ENCODE results near the gene LIPT1. TPM values are rescaled to one million over a fixed set of nuclear protein-coding genes. Genes with fewer than 3 reads are reported as not detected.

LIPT1 gene
- 1 to 10 TPM; 4.3 to 4.8 TPM for total RNA-seq
- polyA plus RNA-seq: 1 to 10 TPM; 2.3 to 2.6 TPM

DNA sequence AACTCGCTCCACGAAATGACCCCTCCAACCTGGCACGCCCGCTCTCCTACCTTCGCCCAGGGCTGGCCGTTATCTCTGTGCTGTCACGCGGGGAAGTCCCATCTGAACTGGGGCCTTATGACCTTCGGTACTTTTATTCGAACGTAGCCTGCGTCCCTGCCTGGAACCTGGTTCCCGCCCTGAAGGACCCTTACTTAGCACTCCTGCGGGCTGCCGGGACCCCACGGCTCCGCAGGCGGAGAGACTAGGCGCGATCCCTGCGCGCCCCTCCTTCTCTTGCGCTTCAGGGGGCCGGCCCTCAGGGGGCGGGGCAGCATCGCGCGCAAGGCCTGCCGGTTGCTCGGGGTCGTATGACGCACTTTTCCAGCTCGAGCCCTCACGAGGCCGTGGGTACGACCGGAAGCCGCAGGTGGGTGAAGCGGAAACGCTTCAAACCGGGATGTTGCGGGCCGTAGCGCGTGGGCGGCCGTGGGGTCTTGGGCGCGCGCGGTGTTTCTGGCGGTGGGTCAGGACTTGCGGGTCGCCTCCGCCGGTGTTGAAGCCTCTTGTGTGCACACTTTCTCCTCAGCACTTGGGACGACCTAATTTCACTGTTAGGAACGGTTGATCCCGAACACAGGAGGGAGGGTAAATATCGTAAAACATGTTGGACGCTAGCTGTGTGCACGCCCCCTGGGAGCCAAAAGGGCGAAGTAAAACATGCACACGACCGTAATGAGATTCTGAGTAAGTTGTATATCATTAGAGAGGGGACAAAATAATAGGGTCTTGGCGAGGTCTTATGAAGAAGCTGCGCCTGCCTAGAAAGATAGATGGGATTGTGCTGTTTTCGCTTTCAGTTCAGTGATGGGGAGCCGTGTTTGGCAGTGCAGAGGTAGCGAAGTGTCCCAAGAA lies at the start of gene LIPT1, which contains the start of gene TSGA10:
TSS of gene LIPT1 (plus strand) at position 325 of the 894 bp plus-strand sequence. CDS start 6,991 bp downstream, outside the sequence.
TSS of gene TSGA10 (minus strand) at position 300 of the 894 bp plus-strand sequence. CDS start 45,503 bp downstream, outside the sequence.
- Histone ChIP-seq H3K9ac (ENCODE audit: low read depth in 1 of 2, low read length in 2 of 2) (peak within 1 kb of the TSS; percentile 76 to 99), H3K36me3 (ENCODE audit: control insufficient read depth in 4 of 4, insufficient read depth in 3 of 4, low read depth in 1 of 4, low read length in 3 of 4) (peaks cover 0 to 11% (median 7%) of the 10 kb centered on the region in 4 donors), H3K27ac (ENCODE audit: low read depth in 1 of 2, low read length in 2 of 2) (peak within 1 kb of the TSS; percentile 94 to 99), H3K9me3 (ENCODE audit: control insufficient read depth in 4 of 4, low read length in 3 of 4) (no peaks in the 10 kb centered on the region), H3K4me3 (ENCODE audit: low read depth in 1 of 3, low read length in 3 of 3) (peak within 1 kb of the TSS; percentile 87 to 100 (median 91)), H3K4me1 (ENCODE audit: control insufficient read depth in 4 of 4, insufficient read depth in 4 of 4, low read length in 3 of 4) (peaks cover 0 to 16% (median 12%) of the 10 kb centered on the region in 4 donors), H3K27me3 (ENCODE audit: control insufficient read depth in 4 of 4, insufficient read depth in 4 of 4, low read length in 3 of 4) (no peaks in the 10 kb centered on the region)
- peak; percentile 88 for DNase-seq (ENCODE audit: low spot score)
- TF ChIP-seq, protein P1, sequence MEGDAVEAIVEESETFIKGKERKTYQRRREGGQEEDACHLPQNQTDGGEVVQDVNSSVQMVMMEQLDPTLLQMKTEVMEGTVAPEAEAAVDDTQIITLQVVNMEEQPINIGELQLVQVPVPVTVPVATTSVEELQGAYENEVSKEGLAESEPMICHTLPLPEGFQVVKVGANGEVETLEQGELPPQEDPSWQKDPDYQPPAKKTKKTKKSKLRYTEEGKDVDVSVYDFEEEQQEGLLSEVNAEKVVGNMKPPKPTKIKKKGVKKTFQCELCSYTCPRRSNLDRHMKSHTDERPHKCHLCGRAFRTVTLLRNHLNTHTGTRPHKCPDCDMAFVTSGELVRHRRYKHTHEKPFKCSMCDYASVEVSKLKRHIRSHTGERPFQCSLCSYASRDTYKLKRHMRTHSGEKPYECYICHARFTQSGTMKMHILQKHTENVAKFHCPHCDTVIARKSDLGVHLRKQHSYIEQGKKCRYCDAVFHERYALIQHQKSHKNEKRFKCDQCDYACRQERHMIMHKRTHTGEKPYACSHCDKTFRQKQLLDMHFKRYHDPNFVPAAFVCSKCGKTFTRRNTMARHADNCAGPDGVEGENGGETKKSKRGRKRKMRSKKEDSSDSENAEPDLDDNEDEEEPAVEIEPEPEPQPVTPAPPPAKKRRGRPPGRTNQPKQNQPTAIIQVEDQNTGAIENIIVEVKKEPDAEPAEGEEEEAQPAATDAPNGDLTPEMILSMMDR (IDR thresholded peaks at IDR 0.05; ENCODE audit: low read depth, low read length, missing input control): peak; percentile 3
- peak; percentile 53 for TF ChIP-seq NR2F2 (IDR thresholded peaks at IDR 0.05)
- TF ChIP-seq SP1 (IDR thresholded peaks at IDR 0.05): peak; percentile 67
- TF ChIP-seq MAX (IDR thresholded peaks at IDR 0.05): peak; percentile 86
- peak in 1 of 2 donors; percentile 6 for TF ChIP-seq RAD21 (IDR thresholded peaks at IDR 0.05)
- TF ChIP-seq HNF4A (conservative IDR thresholded peaks at IDR 0.05): peak in 1 of 2 donors; percentile 15
- peak; percentile 77 for TF ChIP-seq REST (IDR thresholded peaks at IDR 0.05)
- peak; percentile 98 for TF ChIP-seq EGR1 (IDR thresholded peaks at IDR 0.05; ENCODE audit: low read depth in 2 of 2)
- peak; percentile 28 for TF ChIP-seq ATF3 (IDR thresholded peaks at IDR 0.05)
- TF ChIP-seq GABPA (IDR thresholded peaks at IDR 0.05 in 1 of 2, conservative IDR thresholded peaks at IDR 0.05 in 1 of 2): peak; percentile 84 to 96
- peak; percentile 8 for TF ChIP-seq FOXA1 (IDR thresholded peaks at IDR 0.05)
- peak; percentile 56 to 67 for TF ChIP-seq JUND (IDR thresholded peaks at IDR 0.05)
- no peak for TF ChIP-seq FOXA2 (IDR thresholded peaks at IDR 0.05)
- TF ChIP-seq TAF1 (conservative IDR thresholded peaks at IDR 0.05): no peak
- TF ChIP-seq, protein P2, sequence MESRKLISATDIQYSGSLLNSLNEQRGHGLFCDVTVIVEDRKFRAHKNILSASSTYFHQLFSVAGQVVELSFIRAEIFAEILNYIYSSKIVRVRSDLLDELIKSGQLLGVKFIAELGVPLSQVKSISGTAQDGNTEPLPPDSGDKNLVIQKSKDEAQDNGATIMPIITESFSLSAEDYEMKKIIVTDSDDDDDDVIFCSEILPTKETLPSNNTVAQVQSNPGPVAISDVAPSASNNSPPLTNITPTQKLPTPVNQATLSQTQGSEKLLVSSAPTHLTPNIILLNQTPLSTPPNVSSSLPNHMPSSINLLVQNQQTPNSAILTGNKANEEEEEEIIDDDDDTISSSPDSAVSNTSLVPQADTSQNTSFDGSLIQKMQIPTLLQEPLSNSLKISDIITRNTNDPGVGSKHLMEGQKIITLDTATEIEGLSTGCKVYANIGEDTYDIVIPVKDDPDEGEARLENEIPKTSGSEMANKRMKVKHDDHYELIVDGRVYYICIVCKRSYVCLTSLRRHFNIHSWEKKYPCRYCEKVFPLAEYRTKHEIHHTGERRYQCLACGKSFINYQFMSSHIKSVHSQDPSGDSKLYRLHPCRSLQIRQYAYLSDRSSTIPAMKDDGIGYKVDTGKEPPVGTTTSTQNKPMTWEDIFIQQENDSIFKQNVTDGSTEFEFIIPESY (IDR thresholded peaks at IDR 0.05): peak; percentile 75
- TF ChIP-seq YY1 (IDR thresholded peaks at IDR 0.05): peak; percentile 42
- TF ChIP-seq RXRA (IDR thresholded peaks at IDR 0.05): peak; percentile 45 to 59
- no peak for TF ChIP-seq HNF4G (IDR thresholded peaks at IDR 0.05)
- under 1% methylated on average over 70 of the region's 70 CpGs for WGBS

Data from liver (tissue), 9 donors.